HEK293 (cell line): ENCODE results near the gene NOTCH3.

Experiments used
- CTCF ChIA-PET: fragments of 350-600 bp; formaldehyde crosslinking; extraction: SDS; loops from one replicate; lab custom pipeline; 2021; ENCODE audit warnings: antibody characterized with exemption; lab: Yijun Ruan, JAX
- POLR2A ChIA-PET: fragments of 300-600 bp; formaldehyde crosslinking; extraction: SDS; loops from one replicate; lab custom pipeline; 2020; ENCODE audit warnings: antibody characterized with exemption, inconsistent platforms; lab: Yijun Ruan, JAX
- H3K27ac ChIP-seq: fragments of 200-500 bp; sonication (Bioruptor generic); 2 replicates; pipeline ENCODE4 v1.5.1; 2014; ENCODE audit warnings: low read depth, low read length, control low read depth, inconsistent platforms; ENCODE audit errors: extremely low read depth
- H3K36me3 ChIP-seq, 2 experiments: fragments of 200-500 bp in 1 of 2; sonication (Bioruptor generic) in 1 of 2; 1 replicate in 1 of 2; 2 replicates in 1 of 2; pipeline ENCODE4 v1.5.1; 2014 to 2017; ENCODE audit warnings: inconsistent platforms in 2 of 2, low read length in 2 of 2; ENCODE audit not compliant: control insufficient read depth in 2 of 2, insufficient read depth in 1 of 2
- H3K4me1 ChIP-seq: fragments of 200-500 bp; sonication (Bioruptor generic); 2 replicates; pipeline ENCODE4 v1.5.1; 2014; ENCODE audit warnings: mild to moderate bottlenecking, low read length, inconsistent platforms; ENCODE audit not compliant: control insufficient read depth, insufficient read depth
- H3K4me3 ChIP-seq: 2 replicates; pipeline ENCODE4 v1.5.1; 2011; ENCODE audit warnings: low read depth, mild to moderate bottlenecking, control low read depth, low read length, moderate library complexity
- H3K9me3 ChIP-seq: fragments of 200-500 bp; sonication (Bioruptor generic); 2 replicates; pipeline ENCODE4 v1.5.1; 2014; ENCODE audit warnings: low read depth, low read length, inconsistent platforms; ENCODE audit not compliant: control insufficient read depth, insufficient read depth
- CTCF ChIP-seq: fragments of 450-650 bp; formaldehyde crosslinking; IDR thresholded peaks from 2 replicates; pipeline ENCODE4 v1.5.1; 2016; ENCODE audit warnings: missing biosample characterization, missing genetic modification characterization
- HIC1 ChIP-seq: fragments of 450-650 bp; formaldehyde crosslinking; IDR thresholded peaks from 2 replicates; pipeline ENCODE4 v1.5.1; 2016; ENCODE audit warnings: missing biosample characterization, missing genetic modification characterization
- IKZF3 ChIP-seq: fragments of 450-650 bp; IDR thresholded peaks from 2 replicates; pipeline ENCODE4 v1.5.0; 2018; ENCODE audit warnings: missing biosample characterization, mild to moderate bottlenecking, missing genetic modification characterization, moderate library complexity
- MYNN ChIP-seq: fragments of 450-650 bp; formaldehyde crosslinking; IDR thresholded peaks from 2 replicates; pipeline ENCODE4 v1.5.1; 2016; ENCODE audit warnings: missing biosample characterization, missing genetic modification characterization, borderline replicate concordance
- MZF1 ChIP-seq: fragments of 450-650 bp; formaldehyde crosslinking; IDR thresholded peaks from 2 replicates; pipeline ENCODE4 v1.5.1; 2017; ENCODE audit warnings: missing biosample characterization, missing genetic modification characterization, borderline replicate concordance
- SETDB1 ChIP-seq: IDR thresholded peaks from one replicate; pipeline ENCODE4 v1.6.1; 2017; ENCODE audit warnings: mild to moderate bottlenecking, low read length, moderate library complexity, mixed read lengths; ENCODE audit not compliant: insufficient read length
- TRIM28 ChIP-seq: IDR thresholded peaks from 2 replicates; pipeline ENCODE4 v1.6.1; 2011; ENCODE audit warnings: low read length, control low read depth, borderline replicate concordance
- ZBTB1 ChIP-seq: fragments of 450-650 bp; formaldehyde crosslinking; IDR thresholded peaks from 2 replicates; pipeline ENCODE4 v1.5.1; 2016; ENCODE audit warnings: missing biosample characterization, missing genetic modification characterization
- ZNF211 ChIP-seq: fragments of 450-650 bp; formaldehyde crosslinking; IDR thresholded peaks from 2 replicates; pipeline ENCODE4 v1.5.1; 2016; ENCODE audit warnings: low read depth, missing biosample characterization, missing genetic modification characterization
- ZNF37A ChIP-seq: fragments of 450-650 bp; IDR thresholded peaks from 2 replicates; pipeline ENCODE4 v1.5.1; 2018; ENCODE audit warnings: missing biosample characterization, missing genetic modification characterization
- ZNF391 ChIP-seq: fragments of 450-650 bp; formaldehyde crosslinking; IDR thresholded peaks from 2 replicates; pipeline ENCODE4 v1.5.1; 2016; ENCODE audit warnings: low read depth, missing biosample characterization, missing genetic modification characterization, borderline replicate concordance
- ZNF585B ChIP-seq: fragments of 450-650 bp; formaldehyde crosslinking; IDR thresholded peaks from 2 replicates; pipeline ENCODE4 v1.5.1; 2016; ENCODE audit warnings: missing biosample characterization, missing genetic modification characterization
- ZNF621 ChIP-seq: fragments of 450-650 bp; formaldehyde crosslinking; IDR thresholded peaks from 2 replicates; pipeline ENCODE4 v1.5.1; 2017; ENCODE audit warnings: missing biosample characterization, missing genetic modification characterization
- ZNF654 ChIP-seq: fragments of 450-650 bp; formaldehyde crosslinking; IDR thresholded peaks from 2 replicates; pipeline ENCODE4 v1.5.1; 2016; ENCODE audit warnings: low read depth, missing biosample characterization, missing genetic modification characterization
- ZNF660 ChIP-seq: fragments of 450-650 bp; IDR thresholded peaks from 2 replicates; pipeline ENCODE4 v1.5.1; 2018; ENCODE audit warnings: missing biosample characterization, mild to moderate bottlenecking, missing genetic modification characterization
- ZNF692 ChIP-seq: fragments of 450-650 bp; formaldehyde crosslinking; IDR thresholded peaks from 2 replicates; pipeline ENCODE4 v1.5.1; 2016; ENCODE audit warnings: missing biosample characterization, missing genetic modification characterization
- ZNF701 ChIP-seq: fragments of 450-650 bp; formaldehyde crosslinking; IDR thresholded peaks from 2 replicates; pipeline ENCODE4 v1.5.1; 2016; ENCODE audit warnings: missing biosample characterization, missing genetic modification characterization
- ZNF704 ChIP-seq: fragments of 450-650 bp; formaldehyde crosslinking; IDR thresholded peaks from 2 replicates; pipeline ENCODE4 v1.5.1; 2016; ENCODE audit warnings: missing biosample characterization, missing genetic modification characterization
- ZNF76 ChIP-seq: fragments of 450-650 bp; formaldehyde crosslinking; IDR thresholded peaks from 2 replicates; pipeline ENCODE4; 2016; ENCODE audit warnings: low read depth, missing biosample characterization, missing genetic modification characterization, borderline replicate concordance
- ZSCAN4 ChIP-seq: fragments of 450-650 bp; formaldehyde crosslinking; IDR thresholded peaks from 2 replicates; pipeline ENCODE4 v1.5.1; 2017; ENCODE audit warnings: missing biosample characterization, missing genetic modification characterization
- ZSCAN5A ChIP-seq: fragments of 450-650 bp; formaldehyde crosslinking; IDR thresholded peaks from 2 replicates; pipeline ENCODE4 v1.5.1; 2016; ENCODE audit warnings: missing biosample characterization, missing genetic modification characterization

NOTCH3 gene

GRCh38 chr19:15155296-15155695 lies 45.5 kb downstream of the NOTCH3 start:
- ChIA-PET POLR2A (no interaction called here), CTCF (interaction anchor here (0.8 to 2.1 kb wide), 5 partner anchors 11 to 106 kb away, joined by 3 to 8 read pairs (median 6); no protein-coding TSS in a partner anchor)
- H3K9me3 ChIP-seq = no peaks in the 10 kb centered on the region
- TF ChIP-seq ZBTB1 = no peak
- TF ChIP-seq ZNF211 (tag by site-specific recombination) = no peak
- no peak for TF ChIP-seq SETDB1
- no peak for TF ChIP-seq IKZF3 (tag by site-specific recombination)
- TF ChIP-seq ZNF391 (tag by site-specific recombination) = no peak
- TF ChIP-seq ZSCAN5A (tag by site-specific recombination) = no peak
- no peaks in the 10 kb centered on the region for H3K36me3 ChIP-seq
- H3K4me3 ChIP-seq = no peak overlapping the region
- H3K27ac ChIP-seq = no peak overlapping the region
- no peaks in the 10 kb centered on the region for H3K4me1 ChIP-seq

- no peaks in the 10 kb centered on the region for H3K9me3 ChIP-seq
- no peaks in the 10 kb centered on the region for H3K4me1 ChIP-seq
- no peaks in the 10 kb centered on the region for H3K36me3 ChIP-seq
- ChIA-PET CTCF (interaction anchor here (0.5 to 2.4 kb wide), 17 partner anchors 9 to 402 kb away, joined by 3 to 10 read pairs (median 4); no protein-coding TSS in a partner anchor), POLR2A (no interaction called here)
- H3K4me3 ChIP-seq = no peak overlapping the region
- no peak overlapping the region for H3K27ac ChIP-seq
- TF ChIP-seq TRIM28 (peak; percentile 92; the same call in 1 of the 2 replicates), HIC1 (tag by site-specific recombination) (no peak), ZNF654 (peak; percentile 53), ZNF37A (tag by site-specific recombination) (peak; percentile 100), ZNF621 (tag by site-specific recombination) (no peak), MYNN (tag by site-specific recombination) (no peak), CTCF (tag by site-specific recombination) (no peak), SETDB1 (peak; percentile 77), ZNF701 (no peak), ZNF660 (tag by site-specific recombination) (0 out of 2 replicates have a peak, but pooled peaks have one; percentile 15)
Measured at GRCh38 chr19:15154002-15154612, 46.7 kb downstream of the NOTCH3 start.

- no peak overlapping the region for H3K4me3 ChIP-seq
- no peak overlapping the region for H3K27ac ChIP-seq
- no peaks in the 10 kb centered on the region for H3K9me3 ChIP-seq
- ChIA-PET CTCF (interaction anchor here (0.6 to 3.6 kb wide), 20 partner anchors 10 to 1041 kb away, joined by 3 to 29 read pairs (median 4); a partner anchor contains a TSS), POLR2A (no interaction called here)
- no peaks in the 10 kb centered on the region for H3K4me1 ChIP-seq
- H3K36me3 ChIP-seq = no peaks in the 10 kb centered on the region
- TF ChIP-seq ZNF585B (tag by site-specific recombination) (no peak), MZF1 (no peak), ZNF76 (no peak), ZNF692 (tag by site-specific recombination) (no peak), ZSCAN4 (no peak), ZNF704 (tag by site-specific recombination) (no peak)
Measured at GRCh38 chr19:15149737-15150136, 51.1 kb downstream of the NOTCH3 start.
